CD4-positive, alpha-beta T cell treated with Interleukin-17A for 1 hour (primary cell): ENCODE results near the gene TEFM.
"Not testable (repeated sequence)": the region's sequence is repeated elsewhere in the genome, so short reads cannot be mapped to it uniquely, and the experiment has no call there.

ENCODE experiments used
- DNase-seq: peaks from one replicate; pipeline ENCODE4 v3.0.0-alpha.2; 2020

Gene TEFM, protein sequence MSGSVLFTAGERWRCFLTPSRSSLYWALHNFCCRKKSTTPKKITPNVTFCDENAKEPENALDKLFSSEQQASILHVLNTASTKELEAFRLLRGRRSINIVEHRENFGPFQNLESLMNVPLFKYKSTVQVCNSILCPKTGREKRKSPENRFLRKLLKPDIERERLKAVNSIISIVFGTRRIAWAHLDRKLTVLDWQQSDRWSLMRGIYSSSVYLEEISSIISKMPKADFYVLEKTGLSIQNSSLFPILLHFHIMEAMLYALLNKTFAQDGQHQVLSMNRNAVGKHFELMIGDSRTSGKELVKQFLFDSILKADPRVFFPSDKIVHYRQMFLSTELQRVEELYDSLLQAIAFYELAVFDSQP

DNA sequence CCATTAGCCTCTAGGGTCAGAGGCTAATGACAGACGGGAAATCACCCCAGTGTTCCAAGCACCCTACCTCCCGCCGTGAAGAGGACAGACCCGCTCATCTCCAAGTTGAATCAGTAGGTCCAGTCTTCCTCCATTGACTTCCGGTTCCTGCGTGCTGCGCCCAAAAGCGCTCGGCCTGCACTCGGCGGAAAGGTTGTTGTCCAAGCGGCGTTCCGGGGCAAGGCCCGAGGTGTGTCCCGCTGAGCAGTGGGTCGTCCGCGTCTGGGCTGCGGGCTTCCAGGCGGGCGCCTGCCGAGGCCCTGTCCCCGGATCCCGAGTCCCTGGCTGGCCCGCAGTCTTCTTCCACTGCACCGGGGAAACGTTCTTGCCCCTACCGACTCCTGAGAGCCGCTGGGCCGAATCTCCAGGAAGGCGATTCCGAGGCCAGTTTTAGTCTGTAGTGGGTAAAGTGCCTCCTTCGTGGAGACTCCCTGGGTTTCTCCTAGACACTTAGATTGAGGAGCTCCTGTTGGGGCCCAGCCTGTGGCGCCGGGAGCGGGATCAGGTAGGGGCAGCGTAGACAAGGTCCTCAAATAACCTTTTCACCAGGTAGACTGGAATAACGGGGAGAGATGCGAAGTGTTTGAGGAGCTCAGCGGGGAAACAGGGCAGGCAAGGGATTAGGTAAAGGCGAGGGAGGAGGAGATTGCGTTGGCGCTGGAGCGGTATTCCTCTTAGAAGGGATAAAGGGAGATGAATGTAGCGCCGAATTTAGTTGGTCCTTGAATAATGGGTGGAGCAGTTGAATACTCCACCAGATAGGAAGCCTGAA is at the start of gene TEFM:
Gene TEFM (minus strand): TSS at position 138 of the 811 bp plus-strand sequence. CDS start 40 bp downstream, at position 98.
- peak; percentile 91 for DNase-seq

DNA sequence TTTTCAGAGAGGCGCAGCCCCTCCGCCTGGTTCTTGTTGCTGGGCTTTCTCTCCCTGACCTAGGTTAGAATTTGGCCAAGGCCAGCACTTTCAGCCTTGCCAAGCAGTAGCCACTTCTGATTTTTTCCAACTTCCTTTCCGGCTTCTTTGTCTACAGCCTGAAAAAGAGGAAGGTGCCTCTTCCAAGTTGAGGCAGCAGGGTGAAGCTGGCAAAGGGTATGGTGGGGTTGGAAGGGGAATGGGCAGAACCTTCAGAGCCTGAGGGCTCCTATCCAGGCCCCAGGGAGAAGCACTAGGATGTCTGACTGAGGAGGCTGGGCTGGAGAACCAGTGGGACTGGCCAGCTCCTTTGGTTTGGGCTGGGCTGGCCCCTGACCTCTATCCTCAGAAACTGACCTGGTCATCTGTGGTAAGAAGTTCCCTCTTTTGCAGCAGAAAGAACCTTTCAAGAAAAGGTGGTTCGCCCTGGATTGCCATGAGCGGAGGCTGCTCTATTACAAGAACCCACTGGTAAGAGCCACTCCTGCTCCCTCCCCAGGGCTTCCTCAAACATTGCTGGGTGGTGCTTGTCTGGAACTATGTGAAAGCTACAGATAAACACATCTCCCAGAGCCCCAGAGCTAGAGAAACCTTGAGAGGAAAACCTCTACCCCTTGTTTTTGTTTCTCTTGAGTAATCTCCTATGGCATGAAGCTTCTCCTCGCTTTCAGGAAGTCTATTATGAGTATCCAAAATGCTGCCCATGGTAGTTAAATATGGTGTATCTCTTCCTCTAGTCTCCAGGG is 48.2 kb upstream of the TEFM start:
- no peak for DNase-seq

- no peak for DNase-seq
Measured at GRCh38 chr17:30952638-30953393, 46.8 kb upstream of the TEFM start.

GRCh38 chr17:30950669-30951399 is 44.8 kb upstream of the TEFM start:
- DNase-seq = no peak

- DNase-seq = no peak
Measured at GRCh38 chr17:30950189-30950588, 44.2 kb upstream of the TEFM start.

DNA sequence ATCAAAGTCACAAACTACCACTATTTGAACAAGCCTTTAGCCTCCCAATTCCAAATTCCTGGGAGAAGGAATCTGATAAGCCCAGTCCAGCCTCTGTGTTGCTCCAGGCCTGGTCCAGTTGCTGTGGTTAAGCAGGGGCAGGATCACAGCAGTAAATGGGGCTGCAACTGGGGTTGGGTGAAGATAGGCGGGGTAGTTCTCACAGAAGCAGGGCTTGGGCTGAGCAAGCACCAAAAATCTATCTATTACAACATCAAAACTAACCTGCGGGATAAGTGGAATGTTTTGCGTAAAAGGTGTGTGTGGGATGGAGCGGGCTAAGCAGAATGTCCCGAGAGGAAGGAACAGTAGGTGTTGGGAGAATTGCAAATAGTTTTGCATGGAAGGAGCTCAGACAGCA is 41.8 kb upstream of the TEFM start:
- DNase-seq = no peak

GRCh38 chr17:30942308-30943079 is 36.5 kb upstream of the TEFM start:
- no peak for DNase-seq

DNA sequence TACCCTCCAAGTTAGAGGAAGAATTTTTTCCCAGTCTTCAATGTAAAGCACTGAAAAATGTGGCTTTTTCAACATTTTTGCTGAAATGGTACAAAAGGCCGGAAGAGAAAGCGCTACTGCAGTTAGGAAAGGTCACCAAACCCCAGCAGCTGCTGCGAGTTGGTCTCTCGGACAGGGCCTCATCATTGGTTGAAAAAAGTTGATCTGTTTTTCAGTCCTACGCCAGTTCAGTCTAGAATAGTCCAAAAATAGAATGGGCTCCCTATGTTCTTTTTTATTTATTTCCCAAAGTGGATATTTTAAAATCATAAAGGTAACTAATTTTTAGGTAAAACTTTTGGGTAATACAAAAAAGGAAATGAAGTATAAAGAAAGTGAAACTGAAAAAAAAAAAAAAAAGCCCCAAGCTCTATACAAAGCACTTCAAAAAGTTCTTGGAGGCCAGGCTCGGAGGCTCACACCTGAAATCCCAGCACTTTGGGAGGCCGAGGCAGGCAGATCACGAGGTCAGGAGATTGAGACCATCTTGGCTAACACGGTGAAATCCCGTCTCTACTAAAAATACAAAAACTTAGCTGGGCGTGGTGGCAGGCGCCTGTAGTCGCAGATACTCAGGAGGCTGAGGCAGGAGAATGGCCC is 33.1 kb upstream of the TEFM start:
- no peak for DNase-seq

GRCh38 chr17:30933966-30934365 is 27.9 kb upstream of the TEFM start:
- no peak for DNase-seq

DNA sequence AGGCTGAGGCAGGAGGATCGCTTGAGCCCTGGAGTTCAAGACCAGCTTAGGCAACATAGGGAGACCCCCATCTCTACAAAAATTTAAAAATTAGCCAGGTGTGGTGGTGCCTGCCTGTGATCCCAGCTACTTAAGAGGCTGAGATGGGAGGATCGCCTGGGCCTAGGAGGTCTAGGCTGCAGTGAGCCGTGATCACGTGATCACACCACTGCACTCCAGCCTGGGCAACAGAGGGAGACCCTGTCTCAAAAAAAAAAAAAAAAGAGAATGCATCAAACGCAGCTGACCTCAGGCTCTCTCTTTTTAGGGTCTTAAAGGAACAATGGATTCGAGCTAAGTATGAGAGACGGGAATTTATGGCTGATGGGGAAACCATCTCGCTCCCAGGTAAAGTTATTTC is 25.5 kb upstream of the TEFM start:
- DNase-seq = not testable (repeated sequence)

DNA sequence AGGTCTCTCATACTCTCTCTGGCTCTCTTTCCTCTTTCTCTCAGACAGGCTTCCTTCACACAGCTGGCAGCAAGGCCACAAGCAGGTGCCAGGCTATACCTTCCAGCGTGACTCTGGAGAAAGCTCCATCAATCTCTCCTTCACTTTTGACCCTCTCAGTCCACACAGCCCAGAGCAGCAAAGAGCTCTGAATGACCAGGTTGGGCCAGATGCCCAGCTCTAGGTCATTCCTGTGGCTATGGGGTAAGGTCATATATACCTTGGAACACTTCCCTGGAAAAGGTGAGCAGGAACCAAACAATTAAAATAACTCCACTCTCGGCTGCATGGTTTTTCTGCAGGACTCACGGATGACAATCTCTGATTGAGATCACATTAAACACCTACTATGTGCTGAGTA is 24.5 kb upstream of the TEFM start:
- no peak for DNase-seq

DNA sequence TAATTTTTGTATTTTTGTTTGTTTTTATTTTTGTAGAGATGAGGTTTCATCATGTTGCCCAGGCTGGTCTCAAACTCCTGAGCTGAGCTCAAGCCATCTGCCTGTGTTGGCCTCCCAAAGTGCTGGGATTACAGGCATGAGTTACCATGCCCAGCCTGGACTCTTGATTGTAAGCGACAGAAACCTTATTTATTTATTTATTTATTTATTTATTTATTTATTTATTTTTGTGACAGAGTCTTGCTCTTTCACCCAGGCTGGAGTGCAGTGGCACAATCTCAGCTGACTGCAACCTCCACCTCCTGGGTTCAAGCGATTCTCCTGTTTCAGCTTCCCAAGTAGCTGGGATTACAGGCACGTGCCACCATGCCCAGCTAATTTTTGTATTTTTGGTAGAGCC is 23.8 kb upstream of the TEFM start:
- not testable (repeated sequence) for DNase-seq

- no peak for DNase-seq
Measured at GRCh38 chr17:30929081-30929633, 23.1 kb upstream of the TEFM start.

DNA sequence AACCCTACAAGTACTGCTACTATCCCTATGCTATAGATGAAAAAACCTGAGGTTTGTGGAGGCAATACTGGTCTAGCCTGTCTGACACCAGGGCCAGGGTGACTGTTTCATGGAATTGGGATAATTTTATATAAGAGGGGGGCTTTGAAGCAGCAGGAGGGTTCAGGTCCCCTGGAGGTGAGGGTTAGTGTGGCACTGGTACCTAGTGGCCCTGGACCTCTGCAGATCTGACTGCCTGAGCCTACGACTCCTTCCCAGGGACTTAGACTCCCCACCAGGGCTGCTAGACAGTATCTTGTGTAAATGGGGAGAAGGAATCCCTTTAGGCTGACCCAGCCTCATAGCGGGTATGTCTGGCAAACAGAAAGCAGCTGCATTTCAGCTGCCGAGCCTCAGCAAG is 22.5 kb upstream of the TEFM start:
- DNase-seq = no peak

GRCh38 chr17:30927756-30928155 is 21.7 kb upstream of the TEFM start:
- no peak for DNase-seq

- no peak for DNase-seq
Measured at GRCh38 chr17:30926516-30926915, 20.5 kb upstream of the TEFM start.

GRCh38 chr17:30924341-30924740 is 18.3 kb upstream of the TEFM start:
- DNase-seq = no peak

DNA sequence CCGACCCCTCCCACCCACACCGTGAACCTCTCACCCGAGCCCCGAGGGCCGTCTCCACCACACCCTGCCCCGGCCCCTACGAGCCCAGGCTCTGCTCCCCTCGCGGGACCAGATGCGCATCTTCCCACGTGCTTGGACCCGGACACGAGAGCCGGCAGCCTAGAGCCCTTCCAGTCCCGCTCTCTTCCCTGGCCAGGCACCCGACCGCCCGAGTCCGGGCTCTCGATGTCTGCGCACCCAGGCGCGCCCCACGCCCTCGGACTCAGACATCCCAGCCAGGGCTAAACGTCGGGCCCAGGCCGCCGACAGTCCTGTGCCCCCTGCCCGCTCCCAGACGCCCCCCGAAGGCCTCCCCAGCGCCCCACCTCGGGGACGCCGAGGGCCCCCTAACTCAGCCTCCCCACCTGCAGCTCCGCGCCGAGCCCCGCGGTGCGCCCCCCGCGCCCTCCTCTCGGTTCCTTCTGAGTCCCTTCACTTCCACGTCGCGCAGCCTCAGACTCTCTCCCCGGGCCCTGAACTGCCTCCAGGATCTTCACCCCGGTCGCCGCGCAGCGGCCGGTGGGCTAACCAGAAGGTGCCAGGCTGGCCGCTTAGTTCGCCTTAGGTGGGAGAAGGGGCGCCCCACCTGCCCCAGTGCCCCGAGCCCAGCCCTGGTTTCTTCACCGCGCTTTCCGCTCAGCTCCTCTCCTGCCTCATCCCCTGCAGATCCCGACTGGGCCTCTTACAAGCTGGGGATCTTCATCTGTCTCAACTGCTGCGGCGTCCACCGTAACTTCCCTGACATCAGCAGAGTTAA is 16.4 kb upstream of the TEFM start:
- no peak for DNase-seq

GRCh38 chr17:30921544-30922196 is 15.6 kb upstream of the TEFM start, which contains the start of gene ADAP2:
Gene ADAP2 (plus strand): TSS chr17:30921945. CDS start chr17:30922015, 70 bp downstream.
- DNase-seq = no peak
